Measurements from ENCODE around the gene GPX4. TPM values are rescaled to one million over a fixed set of nuclear protein-coding genes. Genes with fewer than 3 reads are reported as not detected.

GPX4 gene
- total and polyA plus RNA-seq, 2 of the 13 experiments (the other 11 are each of a cell fraction or from before 2014, with no cell fraction given), result 535 to 613 TPM

GRCh38 chr19:1064661-1065605, 38.9 kb upstream of the GPX4 start (continued):
- TF ChIP-seq PATZ1 (CRISPR knock-in tag; IDR thresholded peaks at IDR 0.05) (no peak; the same call in 1 of the 2 replicates), ZNF569 (CRISPR knock-in tag; IDR thresholded peaks at IDR 0.05; ENCODE audit: borderline replicate concordance) (no peak), FOXA1 (IDR thresholded peaks at IDR 0.05) (no peak), FOXA1 (CRISPR knock-in tag; IDR thresholded peaks at IDR 0.05) (no peak), ZNF513 (CRISPR knock-in tag; conservative IDR thresholded peaks at IDR 0.05) (no peak), IRF9 (CRISPR knock-in tag; IDR thresholded peaks at IDR 0.05; ENCODE audit: borderline replicate concordance) (no peak), ZNF766 (CRISPR knock-in tag; IDR thresholded peaks at IDR 0.05; ENCODE audit: borderline replicate concordance) (no peak), ZNF616 (CRISPR knock-in tag; IDR thresholded peaks at IDR 0.05; ENCODE audit: low read depth) (peak; percentile 73; the same call in 1 of the 2 replicates), NBN (conservative IDR thresholded peaks at IDR 0.05) (no peak), ZBTB20 (CRISPR knock-in tag; IDR thresholded peaks at IDR 0.05; ENCODE audit: borderline replicate concordance, low read depth) (no peak), ISL2 (CRISPR knock-in tag; IDR thresholded peaks at IDR 0.05) (0 out of 2 replicates have a peak, but pooled peaks have one; percentile 33), ZNF7 (CRISPR knock-in tag; IDR thresholded peaks at IDR 0.05) (no peak), XBP1 (CRISPR knock-in tag; IDR thresholded peaks at IDR 0.05) (no peak), DPF2 (CRISPR knock-in tag; IDR thresholded peaks at IDR 0.05; ENCODE audit: borderline replicate concordance, low read depth) (no peak), MYC (CRISPR knock-in tag; IDR thresholded peaks at IDR 0.05; ENCODE audit: borderline replicate concordance) (peak; percentile 87), SMARCE1 (IDR thresholded peaks at IDR 0.05; ENCODE audit: borderline replicate concordance) (no peak), TRIM22 (IDR thresholded peaks at IDR 0.05) (no peak)
- TF ChIP-seq, protein P1, sequence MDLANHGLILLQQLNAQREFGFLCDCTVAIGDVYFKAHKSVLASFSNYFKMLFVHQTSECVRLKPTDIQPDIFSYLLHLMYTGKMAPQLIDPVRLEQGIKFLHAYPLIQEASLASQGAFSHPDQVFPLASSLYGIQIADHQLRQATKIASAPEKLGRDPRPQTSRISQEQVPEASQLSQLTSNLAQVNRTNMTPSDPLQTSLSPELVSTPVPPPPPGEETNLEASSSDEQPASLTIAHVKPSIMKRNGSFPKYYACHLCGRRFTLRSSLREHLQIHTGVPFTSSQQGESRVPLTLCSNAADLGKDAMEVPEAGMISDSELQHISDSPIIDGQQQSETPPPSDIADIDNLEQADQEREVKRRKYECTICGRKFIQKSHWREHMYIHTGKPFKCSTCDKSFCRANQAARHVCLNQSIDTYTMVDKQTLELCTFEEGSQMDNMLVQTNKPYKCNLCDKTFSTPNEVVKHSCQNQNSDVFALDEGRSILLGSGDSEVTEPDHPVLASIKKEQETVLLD (CRISPR knock-in tag; IDR thresholded peaks at IDR 0.05; ENCODE audit: low read depth), result no peak; the same call in 1 of the 2 replicates
- TF ChIP-seq, protein P2, sequence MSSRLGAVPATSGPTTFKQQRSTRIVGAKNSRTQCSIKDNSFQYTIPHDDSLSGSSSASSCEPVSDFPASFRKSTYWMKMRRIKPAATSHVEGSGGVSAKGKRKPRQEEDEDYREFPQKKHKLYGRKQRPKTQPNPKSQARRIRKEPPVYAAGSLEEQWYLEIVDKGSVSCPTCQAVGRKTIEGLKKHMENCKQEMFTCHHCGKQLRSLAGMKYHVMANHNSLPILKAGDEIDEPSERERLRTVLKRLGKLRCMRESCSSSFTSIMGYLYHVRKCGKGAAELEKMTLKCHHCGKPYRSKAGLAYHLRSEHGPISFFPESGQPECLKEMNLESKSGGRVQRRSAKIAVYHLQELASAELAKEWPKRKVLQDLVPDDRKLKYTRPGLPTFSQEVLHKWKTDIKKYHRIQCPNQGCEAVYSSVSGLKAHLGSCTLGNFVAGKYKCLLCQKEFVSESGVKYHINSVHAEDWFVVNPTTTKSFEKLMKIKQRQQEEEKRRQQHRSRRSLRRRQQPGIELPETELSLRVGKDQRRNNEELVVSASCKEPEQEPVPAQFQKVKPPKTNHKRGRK (CRISPR knock-in tag; IDR thresholded peaks at IDR 0.05), result no peak
